ENCODE measurements around the gene GYPC. TPM values are rescaled to one million over a fixed set of nuclear protein-coding genes. Genes with fewer than 3 reads are reported as not detected.
A peak's percentile ranks its signal among the peaks of the same experiment; 100 is the strongest.
"Not testable (repeated sequence)": the region's sequence is repeated elsewhere in the genome, so short reads cannot be mapped to it uniquely, and the experiment has no call there.

GYPC gene
- total RNA-seq, 2 donors from 2014 or later, result 111 to 161 TPM

- H3K9me3 Mint-ChIP-seq, result peaks cover 0 to 3% of the 10 kb centered on the region in 2 donors
- H3K27ac Mint-ChIP-seq, result peak overlapping the region in 1 of 2 donors; percentile 76
- H3K36me3 Mint-ChIP-seq, result no peaks in the 10 kb centered on the region
- peak in 1 of 2 donors; percentile 33 for ATAC-seq
- DNase-seq (ENCODE audit: low spot score in 2 of 2), result no peak
These were observed 10.7 kb upstream of the GYPC start for GRCh38 chr2:126645211-126645618.

- ATAC-seq (no peak), DNase-seq (ENCODE audit: low spot score in 2 of 2) (no peak)
- Mint-ChIP-seq H3K27ac (no peak overlapping the region), H3K9me3 (peaks cover 0 to 10% of the 10 kb centered on the region in 2 donors), H3K36me3 (peaks cover 0 to 8% of the 10 kb centered on the region in 2 donors)
These were observed 9.9 kb upstream of the GYPC start for GRCh38 chr2:126646026-126646425.

- not testable (repeated sequence) for ATAC-seq; DNase-seq (ENCODE audit: low spot score in 2 of 2); H3K27ac Mint-ChIP-seq
- Mint-ChIP-seq H3K9me3 (peaks cover 0 to 10% of the 10 kb centered on the region in 2 donors), H3K36me3 (peaks cover 0 to 14% of the 10 kb centered on the region in 2 donors)
These were observed 8.1 kb upstream of the GYPC start for GRCh38 chr2:126647714-126648344.

GRCh38 chr2:126648345-126648786 lies 7.6 kb upstream of the GYPC start:
- not testable (repeated sequence) for ATAC-seq; H3K27ac Mint-ChIP-seq; DNase-seq (ENCODE audit: low spot score in 2 of 2)
- H3K9me3 Mint-ChIP-seq, result peaks cover 0 to 10% of the 10 kb centered on the region in 2 donors
- H3K36me3 Mint-ChIP-seq, result peaks cover 0 to 14% of the 10 kb centered on the region in 2 donors

GRCh38 chr2:126649101-126649500 lies 6.9 kb upstream of the GYPC start:
- Mint-ChIP-seq H3K9me3 (peaks cover 0 to 10% of the 10 kb centered on the region in 2 donors), H3K27ac (no peak overlapping the region), H3K36me3 (peaks cover 0 to 14% of the 10 kb centered on the region in 2 donors)
- DNase-seq (ENCODE audit: low spot score in 2 of 2), result no peak
- no peak for ATAC-seq

- ATAC-seq (no peak), DNase-seq (ENCODE audit: low spot score in 2 of 2) (no peak)
- Mint-ChIP-seq H3K9me3 (peaks cover 0 to 10% of the 10 kb centered on the region in 2 donors), H3K27ac (no peak overlapping the region), H3K36me3 (peaks cover 6 to 19% of the 10 kb centered on the region in 2 donors)
These were observed 5.0 kb upstream of the GYPC start for GRCh38 chr2:126650994-126651393.

GRCh38 chr2:126652323-126652891 lies 3.6 kb upstream of the GYPC start:
- Mint-ChIP-seq H3K9me3 (peaks cover 0 to 10% of the 10 kb centered on the region in 2 donors), H3K36me3 (peaks cover 16 to 27% of the 10 kb centered on the region in 2 donors), H3K27ac (no peak overlapping the region)
- DNase-seq (ENCODE audit: low spot score in 2 of 2), result no peak
- ATAC-seq, result no peak

- Mint-ChIP-seq H3K36me3 (peaks cover 23 to 32% of the 10 kb centered on the region in 2 donors), H3K9me3 (peaks cover 0 to 9% of the 10 kb centered on the region in 2 donors), H3K27ac (no peak overlapping the region)
- DNase-seq (ENCODE audit: low spot score in 2 of 2) (no peak), ATAC-seq (no peak)
These were observed 2.8 kb upstream of the GYPC start for GRCh38 chr2:126653109-126653508.

GRCh38 chr2:126653761-126654160 lies 2.2 kb upstream of the GYPC start:
- no peak for ATAC-seq
- Mint-ChIP-seq H3K9me3 (peaks cover 0 to 7% of the 10 kb centered on the region in 2 donors), H3K27ac (no peak overlapping the region), H3K36me3 (peaks cover 26 to 37% of the 10 kb centered on the region in 2 donors)
- DNase-seq (ENCODE audit: low spot score in 2 of 2), result no peak

- peak overlapping the region; percentile 87 to 100 for H3K27ac Mint-ChIP-seq
- ATAC-seq (no peak), DNase-seq (ENCODE audit: low spot score in 2 of 2) (no peak)
- peaks cover 0 to 7% of the 10 kb centered on the region in 2 donors for H3K9me3 Mint-ChIP-seq
- peaks cover 26 to 48% of the 10 kb centered on the region in 2 donors for H3K36me3 Mint-ChIP-seq
These were observed 907 bp upstream of the GYPC start for GRCh38 chr2:126655051-126655450.

GRCh38 chr2:126656431-126657147 lies 631 bp downstream of the GYPC start:
- H3K27ac Mint-ChIP-seq, result peak overlapping the region; percentile 99 to 100
- H3K9me3 Mint-ChIP-seq, result no peaks in the 10 kb centered on the region
- DNase-seq (ENCODE audit: low spot score in 2 of 2) (peak in 1 of 2 donors; percentile 54), ATAC-seq (peak; percentile 11 to 36)
- peaks cover 26 to 45% of the 10 kb centered on the region in 2 donors for H3K36me3 Mint-ChIP-seq

- peak overlapping the region; percentile 99 to 100 for H3K27ac Mint-ChIP-seq
- no peaks in the 10 kb centered on the region for H3K9me3 Mint-ChIP-seq
- ATAC-seq (peak; percentile 38 to 46), DNase-seq (ENCODE audit: low spot score in 2 of 2) (peak in 1 of 2 donors; percentile 39)
- H3K36me3 Mint-ChIP-seq, result peaks cover 26 to 51% of the 10 kb centered on the region in 2 donors
These were observed 1.2 kb downstream of the GYPC start for GRCh38 chr2:126657148-126657635.

GRCh38 chr2:126657636-126658318 lies 1.8 kb downstream of the GYPC start:
- Mint-ChIP-seq H3K9me3 (no peaks in the 10 kb centered on the region), H3K36me3 (peaks cover 26 to 56% of the 10 kb centered on the region in 2 donors), H3K27ac (peak overlapping the region; percentile 99 to 100)
- peak; percentile 55 to 89 for DNase-seq (ENCODE audit: low spot score in 2 of 2)
- ATAC-seq, result peak; percentile 75 to 79

- ATAC-seq (peak; percentile 2 to 25), DNase-seq (ENCODE audit: low spot score in 2 of 2) (no peak)
- peaks cover 31 to 62% of the 10 kb centered on the region in 2 donors for H3K36me3 Mint-ChIP-seq
These were observed 2.5 kb downstream of the GYPC start for GRCh38 chr2:126658319-126658904.

GRCh38 chr2:126658905-126659561 lies 3.1 kb downstream of the GYPC start:
- Mint-ChIP-seq H3K36me3 (peaks cover 36 to 68% of the 10 kb centered on the region in 2 donors), H3K9me3 (no peaks in the 10 kb centered on the region), H3K27ac (peak overlapping the region; percentile 98 to 100)
- ATAC-seq, result peak; percentile 18 to 45
- peak; percentile 39 to 81 for DNase-seq (ENCODE audit: low spot score in 2 of 2)

More at GRCh38 chr2:126658319-126658904, 2.5 kb downstream of the GYPC start:
- H3K9me3 Mint-ChIP-seq, result no peaks in the 10 kb centered on the region
- peak overlapping the region; percentile 99 to 100 for H3K27ac Mint-ChIP-seq

Measured in activated naive CD4-positive, alpha-beta T cell treated with anti-CD3 and anti-CD28 coated beads, Interleukin-2, amount 50 U/mL, for 72 hours (primary cell).